ENCODE data around the gene LPCAT3. TPM values are rescaled to one million over a fixed set of nuclear protein-coding genes. Genes with fewer than 3 reads are reported as not detected.

Gene LPCAT3
- total RNA-seq, 2 donors from 2014 or later, result 24.2 to 29.0 TPM

GRCh38 chr12:6959058-6959804 is 59.0 kb downstream of the LPCAT3 start:
- DNase-seq (ENCODE audit: low spot score), result peak; percentile 82
- intact Hi-C loops (cut with DNase I), result loop anchor here in 1 of 2 donors (10.0 kb wide), 1 partner anchor 156 kb away; no protein-coding TSS in a partner anchor

GRCh38 chr12:6958609-6959057 is 59.6 kb downstream of the LPCAT3 start:
- DNase-seq (ENCODE audit: low spot score), result no peak
- intact Hi-C loops (cut with DNase I), result loop anchor here in 1 of 2 donors (10.0 kb wide), 1 partner anchor 156 kb away; no protein-coding TSS in a partner anchor

- intact Hi-C loops (cut with DNase I), result loop anchor here in 1 of 2 donors (10.0 kb wide), 1 partner anchor 157 kb away; no protein-coding TSS in a partner anchor
- DNase-seq (ENCODE audit: low spot score), result no peak
These were observed 60.3 kb downstream of the LPCAT3 start for GRCh38 chr12:6957741-6958608.

GRCh38 chr12:6957151-6957701 is 61.0 kb downstream of the LPCAT3 start:
- intact Hi-C loops (cut with DNase I), result loop anchor here in 1 of 2 donors (10.0 kb wide), 1 partner anchor 158 kb away; no protein-coding TSS in a partner anchor
- DNase-seq (ENCODE audit: low spot score), result no peak

- peak; percentile 85 for DNase-seq (ENCODE audit: low spot score)
- intact Hi-C loops (cut with DNase I), result loop anchor here in 1 of 2 donors (10.0 kb wide), 1 partner anchor 159 kb away; no protein-coding TSS in a partner anchor
These were observed 62.1 kb downstream of the LPCAT3 start for GRCh38 chr12:6956021-6956727.

- intact Hi-C loops (cut with DNase I), result loop anchor here in 1 of 2 donors (10.0 kb wide), 1 partner anchor 159 kb away; no protein-coding TSS in a partner anchor
These were observed 62.9 kb downstream of the LPCAT3 start for GRCh38 chr12:6955108-6956020.

GRCh38 chr12:6954316-6955107 is 63.8 kb downstream of the LPCAT3 start:
- intact Hi-C loops (cut with DNase I), result loop anchor here in 1 of 2 donors (10.0 kb wide), 1 partner anchor 160 kb away; no protein-coding TSS in a partner anchor

More at GRCh38 chr12:6955108-6956020, 62.9 kb downstream of the LPCAT3 start:
- DNase-seq (ENCODE audit: low spot score), result no peak

GRCh38 chr12:6953442-6954315 is 64.6 kb downstream of the LPCAT3 start:
- intact Hi-C loops (cut with DNase I), result loop anchor here in 1 of 2 donors (10.0 kb wide), 1 partner anchor 161 kb away; no protein-coding TSS in a partner anchor
- DNase-seq (ENCODE audit: low spot score), result peak; percentile 90

More at GRCh38 chr12:6954316-6955107, 63.8 kb downstream of the LPCAT3 start:
- DNase-seq (ENCODE audit: low spot score), result no peak

GRCh38 chr12:6952863-6953441 is 65.3 kb downstream of the LPCAT3 start:
- intact Hi-C loops (cut with DNase I), result loop anchor here in 1 of 2 donors (10.0 kb wide), 1 partner anchor 162 kb away; no protein-coding TSS in a partner anchor

GRCh38 chr12:6952121-6952862 is 66.0 kb downstream of the LPCAT3 start:
- intact Hi-C loops (cut with DNase I), result loop anchor here in 1 of 2 donors (10.0 kb wide), 1 partner anchor 163 kb away; no protein-coding TSS in a partner anchor
- peak; percentile 75 for DNase-seq (ENCODE audit: low spot score)

More at GRCh38 chr12:6952863-6953441, 65.3 kb downstream of the LPCAT3 start:
- peak; percentile 66 for DNase-seq (ENCODE audit: low spot score)

GRCh38 chr12:6951551-6952120 is 66.6 kb downstream of the LPCAT3 start:
- intact Hi-C loops (cut with DNase I), result loop anchor here in 1 of 2 donors (10.0 kb wide), 1 partner anchor 163 kb away; no protein-coding TSS in a partner anchor
- peak; percentile 66 for DNase-seq (ENCODE audit: low spot score)

- DNase-seq (ENCODE audit: low spot score), result peak; percentile 94
- intact Hi-C loops (cut with DNase I), result loop anchor here in 1 of 2 donors (10.0 kb wide), 1 partner anchor 164 kb away; no protein-coding TSS in a partner anchor
These were observed 67.3 kb downstream of the LPCAT3 start, which contains the start of gene PTPN6 for GRCh38 chr12:6950811-6951540. Gene PTPN6 (plus strand): TSS chr12:6951356. CDS start chr12:6951513, 157 bp downstream.

GRCh38 chr12:6950401-6950801 is 67.9 kb downstream of the LPCAT3 start:
- DNase-seq (ENCODE audit: low spot score), result peak; percentile 62
- intact Hi-C loops (cut with DNase I), result loop anchor here in 1 of 2 donors (10.0 kb wide), 1 partner anchor 164 kb away; no protein-coding TSS in a partner anchor
